NCI-H146 treated with DMSO at 0.1 percent for 48 hours (cell line): ENCODE data around the gene SCN2B.

Experiments
- DNase-seq: peaks from one replicate; lab custom pipeline; 2025; ENCODE audit not compliant: unreplicated experiment; lab: John Stamatoyannopoulos, UW

Gene SCN2B

DNA sequence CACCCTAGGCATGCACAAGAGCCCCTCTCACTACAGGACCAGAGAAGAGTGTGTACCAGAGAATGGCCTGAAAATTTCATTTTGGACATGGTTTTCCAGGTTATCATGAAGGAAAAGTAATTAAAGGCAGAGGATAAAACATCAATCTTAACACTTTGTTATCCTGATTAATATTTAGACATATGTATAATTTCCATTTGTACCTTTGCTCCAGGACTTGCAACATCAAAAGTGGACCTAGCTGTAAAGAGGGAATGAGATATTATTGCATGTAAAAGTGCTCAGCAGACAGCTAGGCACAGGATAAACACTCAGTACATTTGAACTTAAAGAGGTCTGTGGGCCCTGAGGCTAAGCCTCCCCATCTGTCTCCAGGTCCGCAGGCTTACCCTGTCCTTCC lies 21.8 kb downstream of the SCN2B start:
- DNase-seq, result no peak

DNA sequence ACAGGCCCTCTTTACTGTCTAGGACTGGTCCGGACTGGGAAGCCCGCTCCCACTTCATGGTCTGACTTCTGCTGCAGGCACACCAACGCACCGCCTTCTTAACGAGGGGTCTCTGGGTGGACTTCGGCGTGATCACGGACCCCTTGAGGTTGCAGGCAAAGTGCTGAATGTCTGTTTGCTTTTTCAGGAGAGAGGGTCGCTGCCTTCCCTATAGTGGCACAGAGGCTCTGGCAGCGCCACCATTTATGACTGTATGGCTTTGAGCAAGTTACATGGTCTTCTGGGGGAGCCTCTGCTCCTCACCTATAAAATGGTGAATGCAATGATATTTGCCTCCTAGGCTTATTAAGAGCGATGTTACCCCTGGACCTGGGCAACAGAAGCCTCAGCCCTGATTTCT lies 22.5 kb downstream of the SCN2B start:
- no peak for DNase-seq

DNA sequence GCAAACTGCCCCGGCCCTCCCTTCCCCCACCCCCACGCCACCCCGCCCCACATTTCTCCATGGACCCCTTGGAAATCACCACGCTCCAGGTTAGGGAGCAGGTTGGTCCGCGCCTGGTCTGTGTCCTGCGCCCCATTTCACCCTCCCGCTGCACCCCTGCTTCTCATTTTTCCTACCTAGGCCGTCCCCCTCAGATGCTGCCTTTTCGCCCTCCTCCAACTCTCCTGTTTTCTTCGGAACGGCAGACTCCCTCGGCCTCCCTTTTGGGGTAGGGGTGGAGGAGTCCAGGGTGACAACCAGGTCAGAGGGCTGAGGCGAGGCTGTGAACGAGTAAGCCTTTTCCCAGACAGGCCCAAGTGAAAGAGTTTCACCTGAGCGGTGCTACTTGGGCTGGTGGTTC lies 22.9 kb downstream of the SCN2B start:
- no peak for DNase-seq

DNA sequence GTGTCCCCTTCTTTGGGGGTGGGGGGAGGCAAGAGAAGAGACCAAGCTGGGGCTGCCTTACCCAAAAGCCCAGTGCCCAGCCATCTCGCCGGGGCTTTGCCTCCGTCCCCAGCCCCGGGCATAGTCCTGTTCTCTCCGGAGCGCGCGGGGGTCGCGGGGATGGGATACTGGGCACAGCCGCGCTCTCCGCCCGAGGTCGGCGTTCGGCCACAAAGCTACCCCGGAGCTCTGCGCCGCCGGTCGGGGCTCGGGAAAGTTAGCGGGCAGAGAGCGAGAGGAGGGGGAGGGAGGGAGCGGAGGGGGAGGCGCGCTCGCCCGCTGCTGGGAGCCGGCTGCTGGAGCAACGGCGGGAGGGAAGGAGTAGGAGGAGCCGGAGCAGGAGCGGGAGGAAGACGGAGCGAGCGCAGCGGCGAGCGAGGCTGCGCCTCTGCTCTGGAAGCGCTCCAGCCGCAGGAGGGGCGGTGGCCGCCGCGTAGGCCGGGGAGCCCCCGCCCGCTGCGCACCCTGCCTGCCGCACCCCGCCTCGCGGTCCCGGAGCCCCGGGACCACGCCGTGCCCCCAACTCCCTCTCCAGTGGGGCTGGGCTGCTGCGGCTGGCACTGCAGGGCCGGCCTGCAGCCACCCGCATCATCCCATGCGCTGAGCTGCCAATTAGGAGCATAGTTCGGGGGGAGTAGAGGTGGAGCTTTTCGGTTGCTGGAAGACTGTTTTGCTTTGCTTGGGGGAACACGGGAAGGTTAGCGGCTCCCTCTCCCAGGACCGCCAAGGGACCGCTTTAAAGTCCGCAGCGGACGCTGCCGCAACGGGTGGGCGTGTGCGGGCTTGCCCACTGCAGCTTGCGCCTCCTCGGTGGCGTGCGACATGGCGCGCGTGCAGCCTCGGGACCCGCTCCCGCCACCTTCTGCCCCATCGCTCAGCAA lies 23.6 kb downstream of the SCN2B start, which contains the start of gene SCN4B:
SCN4B (minus strand) TSS at position 272 of the 920 bp plus-strand sequence; CDS start at position 122, 150 bp downstream.
- peak; percentile 52 for DNase-seq

DNA sequence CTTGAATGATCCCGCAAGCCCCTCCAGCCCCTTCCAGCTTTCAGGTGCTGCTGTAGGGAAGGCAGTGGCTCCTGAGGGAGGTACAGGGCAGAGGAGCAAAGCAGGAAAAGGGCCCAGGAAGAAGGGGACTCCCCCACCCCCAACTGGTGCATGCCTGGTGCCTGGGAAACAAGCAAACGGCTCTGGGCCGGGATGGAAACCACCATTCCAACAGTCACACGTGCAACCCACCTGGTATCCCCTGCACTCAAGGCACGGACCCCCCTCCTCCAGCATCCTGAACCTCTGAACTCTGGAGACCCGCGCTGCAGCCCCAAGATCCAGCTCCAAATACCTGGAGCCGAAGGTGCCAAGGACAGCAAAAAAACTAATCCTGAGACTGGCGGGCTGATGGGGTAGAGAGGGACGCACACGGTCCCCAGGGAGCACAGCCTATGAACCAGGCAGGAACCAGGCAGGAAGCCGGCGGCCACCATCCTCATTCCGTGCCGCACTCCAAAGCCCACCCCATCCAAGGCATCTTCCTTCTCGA lies 24.4 kb downstream of the SCN2B start:
- DNase-seq, result no peak

DNA sequence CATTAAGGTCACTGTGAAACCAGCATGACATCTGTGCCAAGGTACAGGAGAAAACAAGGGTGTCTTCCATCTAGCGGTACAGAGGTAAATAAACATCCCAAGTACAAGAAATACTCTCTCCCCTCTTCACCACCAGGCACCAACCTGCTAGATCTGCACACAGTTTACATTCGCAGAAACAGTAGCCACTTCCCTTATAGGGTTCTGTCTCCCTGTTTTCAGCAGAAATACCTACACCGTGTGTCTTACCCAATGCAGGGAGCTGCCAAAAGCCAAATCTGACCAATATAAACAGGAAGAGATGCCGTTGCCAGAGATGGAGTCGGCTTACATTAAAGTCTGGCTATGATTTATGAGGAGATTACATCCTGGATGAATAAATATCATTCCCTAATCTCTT lies 25.0 kb downstream of the SCN2B start:
- no peak for DNase-seq

DNA sequence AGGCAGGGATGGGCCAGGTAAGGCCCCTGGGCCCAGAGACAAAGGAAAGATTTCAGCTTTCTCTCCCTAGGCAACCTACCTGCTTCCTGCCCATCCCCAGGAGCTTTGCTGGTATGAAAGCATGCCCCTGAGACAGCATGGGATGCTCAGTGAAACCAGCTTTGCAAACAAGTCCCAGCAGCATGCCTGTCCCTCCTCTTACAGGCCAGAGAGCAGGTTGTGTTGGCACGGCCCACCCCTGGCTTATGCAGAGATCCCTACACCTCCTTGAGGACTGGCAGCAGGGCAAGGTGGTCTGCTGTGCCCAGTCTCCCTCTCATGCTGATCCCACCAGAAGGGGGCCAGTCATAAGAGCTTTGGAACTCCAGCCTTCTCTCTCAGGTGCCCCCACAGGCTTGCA lies 26.9 kb downstream of the SCN2B start:
- no peak for DNase-seq

DNA sequence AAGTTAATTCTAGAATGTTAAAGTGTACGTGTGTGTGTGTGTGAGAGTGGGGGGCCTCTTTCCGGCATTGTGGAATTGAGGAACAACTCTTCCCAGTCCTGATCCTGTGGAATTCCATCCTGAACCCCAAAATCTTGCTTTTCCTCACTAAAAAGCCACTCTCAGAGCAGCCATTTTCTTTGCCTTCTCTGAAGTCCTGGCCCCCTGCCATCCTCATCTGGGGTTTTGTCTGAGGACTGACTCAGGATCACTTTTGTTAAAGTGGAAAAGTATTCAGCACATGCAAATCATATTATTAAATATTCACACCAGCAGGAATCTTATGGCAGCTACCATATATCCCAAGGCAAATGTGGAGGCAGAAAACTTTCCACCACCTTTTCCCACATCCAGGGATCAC lies 27.6 kb downstream of the SCN2B start:
- no peak for DNase-seq

DNA sequence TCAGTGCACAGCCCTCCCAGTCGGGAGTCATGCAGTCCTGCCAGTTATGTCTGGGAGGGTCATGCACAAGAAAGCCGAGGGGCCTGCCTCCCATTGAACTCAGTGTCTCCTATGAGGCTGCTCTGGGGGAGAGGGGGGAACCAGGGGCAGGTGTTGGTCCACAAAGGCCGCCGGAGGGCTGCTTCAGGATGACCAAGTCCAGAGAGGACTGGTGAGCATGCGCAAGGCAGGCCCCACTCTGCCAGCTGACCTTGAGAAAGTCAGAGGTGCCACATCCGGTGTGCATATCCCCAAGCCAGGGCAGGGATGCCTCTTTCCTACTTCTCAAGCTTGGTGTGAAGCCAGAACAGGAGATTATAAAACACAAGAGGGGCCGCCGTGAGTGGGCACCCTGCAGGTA lies 28.2 kb downstream of the SCN2B start:
- no peak for DNase-seq

DNA sequence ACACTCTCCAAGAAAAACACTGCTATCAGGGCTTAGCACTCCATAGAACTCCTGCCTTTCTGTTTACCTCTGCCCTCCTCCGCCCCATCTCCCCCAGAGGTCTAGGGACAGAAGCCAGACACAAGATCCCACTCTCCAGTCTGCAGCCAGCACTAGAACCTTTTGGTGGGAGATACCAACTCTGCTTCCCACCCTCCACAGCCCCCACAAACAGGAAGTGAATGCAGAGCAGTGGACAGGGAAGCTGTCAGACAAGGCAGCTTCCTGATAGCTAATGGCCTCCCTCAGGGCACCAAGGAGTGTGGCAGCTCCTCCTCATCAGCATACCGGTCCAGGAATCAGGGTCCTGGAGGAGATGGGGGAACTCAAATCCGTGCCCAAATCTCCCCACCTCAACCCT lies 28.9 kb downstream of the SCN2B start:
- no peak for DNase-seq

DNA sequence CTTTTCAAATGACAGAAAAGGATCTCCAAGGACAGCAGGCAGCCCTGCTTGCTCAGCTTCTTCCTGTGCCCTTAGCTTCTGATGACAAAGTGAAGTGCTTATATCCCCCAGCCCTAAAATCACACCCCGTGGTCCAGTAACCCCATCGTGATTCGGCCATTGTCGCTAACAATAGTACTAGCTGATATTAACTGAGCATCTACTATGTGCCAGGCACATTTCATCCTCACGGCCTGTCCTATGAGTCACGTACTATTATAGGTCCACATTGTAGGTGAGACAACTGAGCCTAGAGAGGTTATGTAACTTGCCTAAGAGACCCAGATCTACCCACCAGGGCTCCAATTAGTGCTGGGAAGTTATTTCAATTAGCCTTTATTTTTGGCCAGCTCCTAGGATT lies 29.9 kb downstream of the SCN2B start:
- no peak for DNase-seq

DNA sequence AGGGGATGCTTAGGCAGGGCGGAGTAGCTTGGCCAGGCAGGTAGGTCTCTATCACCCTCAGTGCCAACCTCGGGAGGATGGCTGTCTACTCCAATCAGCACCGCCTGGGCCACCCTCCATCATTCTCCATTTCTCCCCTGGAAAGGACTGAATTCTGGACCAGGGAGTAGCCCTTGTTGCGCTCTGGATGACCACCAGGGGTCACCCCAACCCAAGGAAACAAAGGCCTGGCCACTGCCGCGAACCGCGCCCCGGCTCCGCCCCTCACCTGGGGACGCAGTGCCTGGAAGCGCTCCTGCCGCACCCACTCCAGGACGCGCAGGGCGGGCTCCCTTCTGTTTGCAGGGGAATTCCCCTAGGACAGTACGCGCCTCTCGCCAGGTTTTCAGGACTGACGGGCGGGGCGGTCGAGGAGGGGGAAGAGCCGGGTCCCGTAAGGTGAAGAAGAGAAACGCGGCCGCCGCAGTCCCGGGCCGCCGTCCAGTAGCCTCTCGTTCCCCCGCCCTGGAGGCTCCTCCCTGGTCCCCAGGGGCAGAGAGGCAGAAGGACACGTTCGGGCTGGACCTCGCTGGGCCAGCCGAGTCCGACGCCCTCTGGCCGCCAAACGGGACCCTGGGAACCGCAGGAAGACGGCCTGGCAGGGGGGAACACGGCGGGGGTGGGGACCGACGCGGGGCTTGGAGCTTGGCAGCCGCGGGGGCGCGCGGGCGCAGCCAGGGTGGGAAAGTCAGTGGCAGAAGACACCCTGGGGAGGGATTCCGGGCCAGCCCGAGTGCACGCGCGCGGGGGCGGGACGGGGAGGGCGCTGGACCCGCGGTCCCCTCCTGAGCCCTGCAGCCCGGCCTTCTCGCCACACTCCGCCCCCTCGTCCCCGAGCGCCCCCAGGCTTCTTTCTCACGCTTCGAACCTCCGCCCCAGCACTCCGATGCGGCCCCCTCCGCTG lies 30.9 kb downstream of the SCN2B start:
- DNase-seq, result peak; percentile 73

DNA sequence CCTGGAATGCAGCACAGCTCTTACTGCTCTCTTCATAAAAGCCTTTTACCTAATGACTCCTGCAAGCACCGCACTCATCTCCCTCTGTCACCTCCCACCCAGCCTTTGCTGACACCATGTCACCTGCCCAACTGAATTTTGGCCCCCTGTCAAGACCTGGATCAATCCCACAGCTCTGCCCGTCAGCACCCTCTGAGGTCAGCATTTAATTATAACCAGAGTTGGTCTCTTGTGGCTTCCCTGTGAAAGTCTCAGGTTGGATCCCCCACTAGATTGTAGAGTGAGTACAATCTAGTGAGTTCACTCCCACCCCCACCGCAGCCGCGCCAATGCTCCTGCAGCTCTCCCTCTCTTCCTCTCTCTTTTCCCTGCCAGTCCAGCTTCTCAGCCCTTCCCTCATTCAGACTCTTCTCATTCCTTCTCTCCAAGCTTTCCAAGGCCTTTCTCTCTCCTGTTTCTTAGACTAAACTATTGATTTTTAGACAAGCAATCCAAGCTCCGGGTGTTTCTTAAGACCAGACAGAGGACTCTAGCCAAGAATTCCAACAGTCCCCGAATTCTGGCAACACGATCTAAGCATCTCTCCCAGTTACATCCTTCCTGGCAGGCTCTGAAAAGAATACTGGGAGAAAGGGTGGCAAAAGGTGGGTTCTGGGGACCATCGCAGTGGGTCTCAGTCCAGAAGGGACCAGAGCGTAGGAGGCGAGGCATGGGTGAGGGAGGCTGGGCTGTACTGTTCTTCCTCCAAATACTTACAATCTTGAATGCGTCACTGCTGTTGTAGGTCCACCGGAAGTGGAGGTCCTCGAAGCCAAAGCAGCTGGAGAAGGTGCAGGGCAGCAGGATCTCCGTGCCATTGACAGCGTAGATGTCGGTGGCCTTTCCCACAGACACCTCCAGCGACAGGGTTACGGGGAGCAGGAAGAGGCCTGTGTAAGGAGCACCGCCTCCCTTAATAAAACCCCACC lies 31.9 kb downstream of the SCN2B start:
- no peak for DNase-seq

DNA sequence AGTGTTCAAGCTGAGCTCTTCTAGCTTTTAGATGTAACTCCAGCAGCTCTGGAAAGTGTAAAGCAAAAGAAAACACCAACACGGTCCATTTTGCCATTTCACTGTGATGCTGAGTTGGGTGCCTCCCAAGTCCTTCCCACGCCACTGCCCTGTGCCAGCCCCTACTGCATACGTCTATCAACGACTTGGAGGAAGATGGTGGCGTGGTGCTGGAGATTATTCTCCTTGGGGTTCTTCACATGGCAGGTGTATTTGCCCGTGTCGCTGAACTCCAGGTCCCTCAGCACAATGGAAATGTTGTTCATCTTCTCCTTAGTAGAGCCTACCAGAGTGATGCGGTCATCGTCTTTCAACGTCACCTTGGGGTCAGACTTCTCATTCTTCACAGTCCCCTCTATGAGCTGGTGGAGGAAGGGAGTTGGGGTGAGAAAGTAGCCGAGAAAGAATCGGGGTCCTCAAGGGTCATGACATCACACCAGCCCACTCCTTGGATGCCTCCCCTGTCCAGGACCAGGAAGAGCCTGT lies 32.7 kb downstream of the SCN2B start:
- no peak for DNase-seq

DNA sequence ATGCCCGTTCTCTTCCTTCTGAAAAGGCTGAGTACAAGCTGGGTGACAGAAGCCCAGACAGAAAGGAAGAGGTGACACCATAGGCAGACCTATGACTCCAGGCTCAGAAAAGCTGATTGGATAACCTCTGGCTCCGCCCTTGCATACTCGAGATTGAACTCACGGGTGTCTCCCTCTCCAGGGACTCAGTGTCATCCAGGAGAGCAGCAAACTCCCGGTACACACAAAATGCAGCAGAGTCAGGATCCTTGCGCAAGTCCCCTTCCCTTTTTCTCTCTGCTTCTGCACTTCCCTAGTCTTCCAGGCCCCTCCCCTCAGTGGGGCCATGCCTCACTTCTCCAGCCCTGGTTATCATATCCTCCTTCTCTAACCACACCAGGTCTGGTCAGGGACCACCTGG lies 33.6 kb downstream of the SCN2B start:
- DNase-seq, result peak; percentile 7

DNA sequence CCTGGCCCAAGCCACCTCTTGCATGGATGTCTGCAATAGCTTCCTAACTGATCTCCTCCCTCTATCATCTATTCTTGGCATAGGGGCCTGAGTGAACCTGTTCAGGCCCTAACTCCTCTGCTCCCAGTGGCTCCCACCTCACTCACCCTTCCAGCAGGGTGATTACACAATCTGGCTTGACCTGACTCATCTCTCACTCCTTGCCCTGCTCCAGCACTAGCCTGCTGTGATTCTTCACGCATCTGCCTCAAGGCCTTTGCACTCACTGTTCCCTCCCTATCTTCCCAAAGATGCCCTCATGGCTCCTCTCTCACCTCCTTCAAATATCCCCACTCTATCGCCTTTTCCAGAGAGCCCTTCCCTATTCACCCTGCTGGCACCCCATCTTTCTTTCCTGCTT lies 34.4 kb downstream of the SCN2B start:
- no peak for DNase-seq

DNA sequence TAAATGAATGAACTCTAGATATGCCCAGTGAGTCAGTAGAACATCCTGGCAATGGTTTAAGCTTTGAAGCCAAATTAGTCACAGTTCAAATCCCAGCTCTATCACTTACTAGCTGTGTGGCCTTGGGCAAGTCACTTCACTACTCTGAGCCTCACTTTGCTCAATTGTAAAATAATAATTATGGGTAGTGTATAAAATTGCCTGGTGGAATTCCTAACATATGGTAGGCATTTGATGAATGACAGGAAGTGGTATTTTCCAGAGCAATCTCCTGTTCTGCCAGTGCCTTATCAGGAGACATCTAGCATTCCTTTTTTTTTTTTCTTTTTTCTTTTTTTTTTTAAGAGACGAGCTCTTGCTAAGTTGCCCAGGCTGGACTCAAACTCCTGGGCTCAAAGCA lies 36.9 kb downstream of the SCN2B start:
- no peak for DNase-seq

DNA sequence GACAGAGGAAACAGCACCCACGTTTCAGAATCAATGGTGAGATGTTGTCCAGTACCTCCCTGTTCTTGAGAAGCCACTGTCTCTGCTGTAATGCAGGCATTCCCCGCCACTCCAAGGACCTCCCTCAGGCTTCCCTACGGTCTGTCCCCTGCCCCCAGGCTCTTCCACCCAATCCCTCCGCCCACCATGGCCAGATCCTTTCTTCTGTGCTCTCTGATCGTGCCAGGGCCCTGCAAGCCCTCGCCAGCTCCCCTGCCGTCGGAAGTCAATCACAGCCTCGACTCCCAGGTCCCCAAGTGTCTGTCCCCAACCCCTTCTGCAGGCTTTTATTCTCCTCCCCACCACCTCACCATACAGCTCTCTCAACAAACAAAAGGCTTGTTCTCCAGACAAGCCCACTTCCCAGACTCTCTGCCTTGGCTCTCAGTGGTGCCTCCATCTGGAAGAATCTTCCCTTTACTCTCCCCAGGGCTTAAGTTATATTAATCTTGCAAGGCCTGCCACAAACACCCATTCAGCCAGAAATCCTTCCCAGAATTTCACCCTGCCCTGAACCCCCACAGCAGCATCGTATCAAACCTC lies 37.5 kb downstream of the SCN2B start:
- no peak for DNase-seq

DNA sequence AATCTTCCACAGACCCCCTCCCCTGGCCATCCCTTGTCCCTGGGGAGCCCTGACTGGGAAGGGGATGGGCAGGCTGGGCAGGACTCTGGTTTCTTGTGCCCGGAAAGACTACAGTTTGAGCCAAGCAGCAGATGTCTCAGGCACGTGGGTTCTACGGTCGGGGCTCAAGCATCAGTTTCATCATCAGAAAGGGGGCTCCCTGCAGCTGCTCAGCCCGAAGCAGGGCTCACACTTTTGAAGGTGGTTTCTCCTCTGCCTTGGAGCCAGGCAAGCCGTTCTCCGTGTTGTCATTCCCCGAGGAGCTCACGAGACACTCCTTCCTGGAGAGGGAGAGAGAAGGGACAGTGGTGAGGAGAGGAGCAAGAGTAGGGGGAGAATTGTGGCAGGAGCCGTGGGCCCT lies 39.6 kb downstream of the SCN2B start:
- no peak for DNase-seq

DNA sequence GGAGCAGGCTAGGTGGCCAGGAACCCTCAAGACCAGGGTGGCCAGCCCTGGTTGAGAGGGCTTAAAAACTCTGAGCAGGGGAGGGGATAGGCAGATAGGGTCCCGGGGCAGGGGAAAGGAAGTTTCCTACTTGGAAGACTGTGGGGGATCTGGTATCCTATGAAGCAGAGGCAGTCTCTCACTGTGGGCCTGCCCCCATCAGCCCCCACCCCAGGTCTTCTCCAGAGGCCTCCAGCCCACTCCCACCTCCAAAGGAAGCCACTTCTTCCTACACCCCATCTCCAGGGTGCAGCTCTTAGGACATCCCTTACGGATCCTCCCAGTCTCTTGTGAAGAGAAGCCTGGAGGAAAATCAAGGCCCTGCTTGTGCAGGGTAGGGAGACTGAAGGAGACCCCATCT lies 40.1 kb downstream of the SCN2B start:
- DNase-seq, result no peak
